Stomach (tissue), 4 donors: Measurements from ENCODE around the gene C5AR2.
"Not testable (repeated sequence)": the region's sequence is repeated elsewhere in the genome, so short reads cannot be mapped to it uniquely, and the experiment has no call there.

Experiments used
- CTCF ChIP-seq, 7 experiments: fragments of 450-650 bp in 4 of 7; fragments of 200-600 bp in 3 of 7; sonication (generic) in 3 of 7; IDR thresholded peaks; one replicate each; pipeline ENCODE4 v1.5.1; 2016 to 2019; ENCODE audit warnings: antibody characterized with exemption in 7 of 7, control low read depth in 2 of 7, mild to moderate bottlenecking in 1 of 7
- POLR2A ChIP-seq, 4 donors: fragments of 450-650 bp; IDR thresholded peaks; one replicate each; pipeline ENCODE4 v1.6.1; 2016; ENCODE audit warnings: antibody characterized with exemption in 4 of 4, control low read depth in 2 of 4, mild to moderate bottlenecking in 1 of 4, moderate library complexity in 1 of 4

GRCh38 chr19:47383890-47384289, 51.9 kb downstream of the C5AR2 start:
- not testable (repeated sequence) for TF ChIP-seq CTCF, POLR2A (IDR thresholded peaks at IDR 0.05)
